K562 treated with DMSO at 1 percent for 48 hours (cell line): ENCODE data around the gene GRXCR1. TPM values are rescaled to one million over a fixed set of nuclear protein-coding genes. Genes with fewer than 3 reads are reported as not detected.

Experiments
- total RNA-seq: library from RNA; unstranded; fragments of 300-600 nt; gene quantifications from 2 replicates; pipeline ENCODE4 v1.2.3, GENCODE V29; 2022; ENCODE audit warnings: low replicate concordance; ENCODE audit errors: extremely low read depth

The GRXCR1 gene
- total RNA-seq, result not detected in 2 replicates

GRCh38 chr4:42892413-42892812 lies at the start of gene GRXCR1:
Gene GRXCR1 (plus strand): TSS chr4:42892713. CDS start chr4:42893267, 554 bp downstream.

Other genes with a start within 250 kb of the GRXCR1 start
- gene ATP8A1, start 235.6 kb upstream of the GRXCR1 start, total RNA-seq, result not detected in 2 replicates